CD8-positive, alpha-beta memory T cell (primary cell): ENCODE results near the gene WDFY4. TPM values are rescaled to one million over a fixed set of nuclear protein-coding genes. Genes with fewer than 3 reads are reported as not detected.

ENCODE experiments used
- CTCF ChIA-PET: fragments of 350-600 bp; sonication (Branson Sonifier 250); formaldehyde crosslinking; loops from one replicate; lab custom pipeline; 2021; ENCODE audit warnings: antibody characterized with exemption; lab: Charles Lee
- POLR2A ChIA-PET: fragments of 350-600 bp; sonication (Branson Sonifier 250); formaldehyde crosslinking; loops from one replicate; lab custom pipeline; 2021; ENCODE audit warnings: antibody characterized with exemption; lab: Charles Lee
- DNase-seq, 5 donors: peaks; one replicate each; pipeline versions ENCODE4 v3.0.0 to v3.0.0-alpha.2; 2020 to 2022; ENCODE audit warnings: mixed read lengths in 1 of 5
- H3K27ac ChIP-seq: one replicate; pipeline ENCODE4 v1.7.0; 2013; ENCODE audit warnings: low read depth, mild to moderate bottlenecking, low read length, moderate library complexity
- H3K27me3 ChIP-seq: 2 replicates; pipeline ENCODE4 v1.7.0; 2013; ENCODE audit warnings: low read length, mild to moderate bottlenecking; ENCODE audit not compliant: insufficient read depth, poor library complexity, severe bottlenecking
- H3K36me3 ChIP-seq: 2 replicates; pipeline ENCODE4 v1.7.0; 2013; ENCODE audit warnings: mild to moderate bottlenecking, low read length, moderate library complexity; ENCODE audit not compliant: insufficient read depth
- H3K4me1 ChIP-seq: 2 replicates; pipeline ENCODE4 v1.7.0; 2013; ENCODE audit warnings: mild to moderate bottlenecking, low read length, moderate library complexity; ENCODE audit not compliant: insufficient read depth
- H3K4me3 ChIP-seq: 2 replicates; pipeline ENCODE4 v1.7.0; 2013; ENCODE audit warnings: mild to moderate bottlenecking, low read length
- H3K9me3 ChIP-seq: 2 replicates; pipeline ENCODE4 v1.7.0; 2013; ENCODE audit warnings: mild to moderate bottlenecking, low read length
- H3K27ac Mint-ChIP-seq, 8 donors: one replicate each; pipeline ENCODE4 v1.8.0; 2020 to 2021; ENCODE audit warnings: mixed read lengths in 8 of 8, mild to moderate bottlenecking in 6 of 8, inconsistent platforms in 3 of 8, moderate library complexity in 3 of 8
- H3K27me3 Mint-ChIP-seq, 2 donors: one replicate each; pipeline ENCODE4 v1.8.0; 2020 to 2021; ENCODE audit warnings: mixed read lengths in 2 of 2, mild to moderate bottlenecking in 1 of 2, moderate library complexity in 1 of 2
- H3K36me3 Mint-ChIP-seq, 3 donors: one replicate each; pipeline ENCODE4 v1.8.0; 2020 to 2021; ENCODE audit warnings: mixed read lengths in 3 of 3, inconsistent platforms in 1 of 3, mild to moderate bottlenecking in 1 of 3
- H3K4me1 Mint-ChIP-seq, 3 donors: one replicate each; pipeline ENCODE4 v1.8.0; 2020 to 2021; ENCODE audit warnings: mixed read lengths in 3 of 3, inconsistent platforms in 1 of 3, mild to moderate bottlenecking in 1 of 3
- H3K4me3 Mint-ChIP-seq, 7 donors: one replicate each; pipeline ENCODE4 v1.8.0; 2020 to 2021; ENCODE audit warnings: mixed read lengths in 7 of 7, mild to moderate bottlenecking in 6 of 7, moderate library complexity in 4 of 7, inconsistent platforms in 2 of 7
- H3K9me3 Mint-ChIP-seq, 5 donors: one replicate each; pipeline ENCODE4 v1.8.0; 2020 to 2022; ENCODE audit warnings: mixed read lengths in 5 of 5, mild to moderate bottlenecking in 3 of 5, moderate library complexity in 2 of 5, inconsistent platforms in 1 of 5
- polyA plus RNA-seq: library from polyadenylated mRNA; unstranded; fragments of 300-500 nt; fragmentation: Illumina TruSeq; gene quantifications from one replicate; pipeline ENCODE4 v1.2.3, GENCODE V29; 2021
- total RNA-seq, 2 experiments: library from RNA; stranded (reverse); gene quantifications; one replicate each; pipeline ENCODE4 v1.2.3, GENCODE V29; 2021

Gene WDFY4
- total and polyA plus RNA-seq, 3 experiments from 2014 or later: 0.20 to 0.35 TPM; not detected in 1

DNA sequence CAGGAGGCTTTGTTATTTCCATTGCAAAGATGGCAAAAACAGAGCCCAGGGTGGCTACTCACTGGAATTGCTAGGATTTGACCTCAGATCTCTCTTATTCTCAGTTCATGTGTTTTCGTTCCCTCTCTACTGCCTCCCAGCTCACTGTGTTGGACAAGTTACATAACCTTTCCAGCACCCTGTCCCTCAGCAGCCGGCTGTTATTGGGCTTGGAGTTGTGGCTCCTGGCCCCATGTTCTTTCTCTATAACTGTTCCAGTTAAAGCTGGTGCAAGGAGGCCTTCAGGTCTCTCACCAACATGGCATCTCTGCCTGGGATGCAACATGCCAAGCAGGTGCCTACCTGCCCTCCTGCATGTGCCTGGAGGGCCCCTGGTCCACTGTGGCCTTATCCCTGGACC lies 198.2 kb downstream of the WDFY4 start:
- Histone ChIP-seq H3K4me3 (no peak overlapping the region), H3K27me3 (no peaks in the 10 kb centered on the region), H3K9me3 (no peaks in the 10 kb centered on the region), H3K4me1 (no peaks in the 10 kb centered on the region), H3K27ac (no peak overlapping the region), H3K36me3 (no peaks in the 10 kb centered on the region)
- no peak for DNase-seq
- ChIA-PET CTCF (no interaction called here), POLR2A (no interaction called here)
- H3K9me3 Mint-ChIP-seq: peaks cover 0 to 3% (median 0%) of the 10 kb centered on the region in 5 donors
- H3K27me3 Mint-ChIP-seq: peaks cover 0 to 10% of the 10 kb centered on the region in 2 donors
- no peak overlapping the region for H3K27ac Mint-ChIP-seq
- no peaks in the 10 kb centered on the region for H3K4me1 Mint-ChIP-seq
- no peak overlapping the region for H3K4me3 Mint-ChIP-seq
- no peaks in the 10 kb centered on the region for H3K36me3 Mint-ChIP-seq

GRCh38 chr10:48883701-48884100 lies 199.0 kb downstream of the WDFY4 start:
- Mint-ChIP-seq H3K27me3 (peaks cover 0 to 10% of the 10 kb centered on the region in 2 donors), H3K4me1 (no peaks in the 10 kb centered on the region), H3K9me3 (peaks cover 0 to 3% (median 0%) of the 10 kb centered on the region in 5 donors), H3K4me3 (no peak overlapping the region), H3K27ac (no peak overlapping the region), H3K36me3 (no peaks in the 10 kb centered on the region)
- no peaks in the 10 kb centered on the region for H3K4me1 ChIP-seq
- H3K9me3 ChIP-seq: no peaks in the 10 kb centered on the region
- no peak overlapping the region for H3K4me3 ChIP-seq
- no peaks in the 10 kb centered on the region for H3K27me3 ChIP-seq
- DNase-seq: no peak
- no peaks in the 10 kb centered on the region for H3K36me3 ChIP-seq
- H3K27ac ChIP-seq: no peak overlapping the region
- ChIA-PET CTCF (no interaction called here), POLR2A (no interaction called here)

- peak overlapping the region in 1 of 8 donors; percentile 33 for H3K27ac Mint-ChIP-seq
Observed at GRCh38 chr10:48884179-48885045, 199.7 kb downstream of the WDFY4 start.

DNA sequence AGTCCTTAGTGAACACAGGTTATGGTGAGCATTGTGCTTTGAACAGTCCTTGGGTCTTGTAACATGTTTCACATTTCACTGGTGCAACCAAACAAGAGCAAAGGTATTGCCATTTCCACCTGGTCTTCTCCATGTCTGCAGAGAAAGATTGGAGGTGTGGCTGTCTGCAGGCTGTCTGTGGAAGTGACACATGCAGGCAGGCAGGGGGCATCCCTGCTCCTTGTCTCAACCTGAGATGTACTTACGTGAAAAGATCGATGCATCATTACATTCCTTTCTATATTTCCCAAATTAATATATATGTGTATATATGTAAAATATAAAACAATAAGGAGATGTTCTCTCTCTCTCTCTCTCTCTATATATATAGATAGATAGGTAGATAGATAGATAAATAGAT lies 200.7 kb downstream of the WDFY4 start:
- H3K27me3 ChIP-seq: no peaks in the 10 kb centered on the region
- Mint-ChIP-seq H3K9me3 (peaks cover 0 to 3% (median 0%) of the 10 kb centered on the region in 5 donors), H3K4me1 (no peaks in the 10 kb centered on the region), H3K4me3 (no peak overlapping the region), H3K27me3 (peaks cover 0 to 10% of the 10 kb centered on the region in 2 donors), H3K27ac (no peak overlapping the region), H3K36me3 (no peaks in the 10 kb centered on the region)
- no peak overlapping the region for H3K27ac ChIP-seq
- POLR2A ChIA-PET: no interaction called here
- no peaks in the 10 kb centered on the region for H3K9me3 ChIP-seq
- DNase-seq: no peak
- no peak overlapping the region for H3K4me3 ChIP-seq
- no peaks in the 10 kb centered on the region for H3K36me3 ChIP-seq
- CTCF ChIA-PET: no interaction called here
- no peaks in the 10 kb centered on the region for H3K4me1 ChIP-seq

More at GRCh38 chr10:48884179-48885045, 199.7 kb downstream of the WDFY4 start:
- peaks cover 0 to 10% of the 10 kb centered on the region in 2 donors for H3K27me3 Mint-ChIP-seq
- H3K4me3 ChIP-seq: no peak overlapping the region
- no peaks in the 10 kb centered on the region for H3K36me3 Mint-ChIP-seq
- DNase-seq: no peak
- no peak overlapping the region for H3K4me3 Mint-ChIP-seq
- no peak overlapping the region for H3K27ac ChIP-seq
- no peaks in the 10 kb centered on the region for H3K36me3 ChIP-seq
- H3K4me1 Mint-ChIP-seq: no peaks in the 10 kb centered on the region
- no peaks in the 10 kb centered on the region for H3K9me3 ChIP-seq
- CTCF ChIA-PET: no interaction called here
- no peaks in the 10 kb centered on the region for H3K4me1 ChIP-seq
- POLR2A ChIA-PET: no interaction called here
- H3K9me3 Mint-ChIP-seq: peaks cover 0 to 3% (median 0%) of the 10 kb centered on the region in 5 donors
- H3K27me3 ChIP-seq: no peaks in the 10 kb centered on the region

- H3K9me3 Mint-ChIP-seq: peaks cover 0 to 3% (median 0%) of the 10 kb centered on the region in 5 donors
- no peaks in the 10 kb centered on the region for H3K4me1 Mint-ChIP-seq
- H3K27ac Mint-ChIP-seq: no peak overlapping the region
- DNase-seq: no peak
- no peaks in the 10 kb centered on the region for H3K36me3 Mint-ChIP-seq
- H3K9me3 ChIP-seq: no peaks in the 10 kb centered on the region
- POLR2A ChIA-PET: no interaction called here
- no peaks in the 10 kb centered on the region for H3K36me3 ChIP-seq
- H3K27me3 ChIP-seq: no peaks in the 10 kb centered on the region
- no peak overlapping the region for H3K4me3 Mint-ChIP-seq
- no peak overlapping the region for H3K4me3 ChIP-seq
- no peak overlapping the region for H3K27ac ChIP-seq
- H3K4me1 ChIP-seq: no peaks in the 10 kb centered on the region
- H3K27me3 Mint-ChIP-seq: peaks cover 0 to 7% of the 10 kb centered on the region in 2 donors
- CTCF ChIA-PET: no interaction called here
Observed at GRCh38 chr10:48887982-48888381, 203.3 kb downstream of the WDFY4 start.

- no peaks in the 10 kb centered on the region for H3K36me3 ChIP-seq
- Mint-ChIP-seq H3K36me3 (no peaks in the 10 kb centered on the region), H3K4me3 (no peak overlapping the region), H3K9me3 (no peaks in the 10 kb centered on the region), H3K27ac (no peak overlapping the region), H3K27me3 (peaks cover 0 to 3% of the 10 kb centered on the region in 2 donors), H3K4me1 (no peaks in the 10 kb centered on the region)
- H3K27ac ChIP-seq: no peak overlapping the region
- ChIA-PET CTCF (no interaction called here), POLR2A (no interaction called here)
- H3K4me1 ChIP-seq: no peaks in the 10 kb centered on the region
- H3K4me3 ChIP-seq: no peak overlapping the region
- no peak for DNase-seq
- H3K27me3 ChIP-seq: no peaks in the 10 kb centered on the region
- H3K9me3 ChIP-seq: no peaks in the 10 kb centered on the region
Observed at GRCh38 chr10:48890888-48891850, 206.5 kb downstream of the WDFY4 start.

DNA sequence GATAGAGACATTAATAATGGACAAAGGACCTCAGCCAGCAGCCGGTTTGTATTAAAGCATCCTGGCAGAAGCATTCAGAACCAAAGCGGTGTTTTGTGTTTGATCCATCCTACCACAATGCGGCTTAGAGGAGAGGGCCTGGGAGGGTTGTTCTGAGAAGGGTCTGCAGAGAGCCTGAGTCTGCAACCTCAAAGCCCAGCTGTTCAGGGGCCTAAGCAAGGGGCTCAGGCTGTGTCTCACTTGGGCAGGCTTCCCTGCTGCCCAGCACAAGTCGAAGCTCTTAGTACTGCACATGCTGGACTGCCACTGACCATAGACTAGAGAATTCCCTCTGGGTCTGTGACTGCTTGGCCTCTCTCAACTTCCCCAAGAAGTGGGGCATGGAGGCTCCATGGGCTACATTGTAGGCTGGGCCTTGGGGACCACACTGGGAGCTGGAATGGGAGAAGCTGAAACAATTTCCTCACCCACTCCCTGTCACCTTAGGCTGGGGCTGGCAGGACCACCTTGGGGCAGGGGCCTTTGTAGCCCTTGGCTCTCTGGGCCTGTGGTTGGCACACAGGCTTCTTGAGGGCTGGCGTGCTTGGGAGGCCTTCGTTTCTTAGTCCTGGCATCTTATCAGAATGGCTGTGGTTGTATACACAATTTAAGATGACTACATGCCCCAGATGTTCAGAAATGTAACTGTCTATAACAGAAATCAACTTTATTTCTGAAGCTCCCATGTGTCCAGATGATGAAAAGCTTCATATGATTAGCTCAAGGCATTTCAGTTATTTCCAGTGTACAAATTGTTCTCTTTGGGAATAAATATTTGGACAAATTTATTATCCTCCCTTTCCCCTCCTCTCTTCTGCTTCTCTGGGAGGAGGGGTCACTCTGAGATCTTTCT lies 210.5 kb downstream of the WDFY4 start:
- H3K27ac Mint-ChIP-seq: no peak overlapping the region
- H3K9me3 ChIP-seq: no peaks in the 10 kb centered on the region
- no peak for DNase-seq
- CTCF ChIA-PET: interaction anchor here (0.7 kb wide), 1 partner anchor 37 kb away, joined by 3 read pairs; no protein-coding TSS in a partner anchor
- no peaks in the 10 kb centered on the region for H3K4me1 ChIP-seq
- H3K4me3 ChIP-seq: no peak overlapping the region
- POLR2A ChIA-PET: no interaction called here
- H3K27me3 Mint-ChIP-seq: peaks cover 3 to 6% of the 10 kb centered on the region in 2 donors
- H3K36me3 ChIP-seq: no peaks in the 10 kb centered on the region
- no peak overlapping the region for H3K27ac ChIP-seq
- no peak overlapping the region for H3K4me3 Mint-ChIP-seq
- no peaks in the 10 kb centered on the region for H3K9me3 Mint-ChIP-seq
- no peaks in the 10 kb centered on the region for H3K36me3 Mint-ChIP-seq
- H3K4me1 Mint-ChIP-seq: no peaks in the 10 kb centered on the region
- H3K27me3 ChIP-seq: no peaks in the 10 kb centered on the region
